ENCODE data around the gene CACYBP. TPM values are rescaled to one million over a fixed set of nuclear protein-coding genes. Genes with fewer than 3 reads are reported as not detected.
A peak's percentile ranks its signal among the peaks of the same experiment; 100 is the strongest.

CACYBP gene
- total and polyA plus RNA-seq, 2 of the 13 experiments (the other 11 are each of a cell fraction or from before 2014, with no cell fraction given): 18.4 to 183 TPM

DNA sequence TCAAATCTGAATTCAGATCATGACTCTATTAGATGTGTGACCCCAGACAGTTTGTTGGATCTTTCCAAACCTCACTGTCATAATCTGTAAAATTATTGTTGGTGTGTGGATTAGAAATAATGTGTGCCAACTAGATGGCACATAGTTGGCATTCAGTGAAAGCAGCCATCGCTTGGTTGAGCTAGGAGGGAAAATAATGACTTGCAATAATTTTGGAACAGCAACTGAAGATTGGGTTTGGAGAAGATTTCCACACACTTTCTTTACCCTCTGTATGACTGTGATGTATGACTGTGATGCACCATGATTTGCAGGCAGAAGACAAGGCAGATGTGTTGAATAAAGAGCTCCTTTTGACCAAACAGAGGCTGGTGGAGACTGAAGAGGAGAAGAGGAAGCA is 24.0 kb upstream of the CACYBP start:
- no peak for ATAC-seq
- in situ Hi-C loops (cut with HindIII; ENCODE audit: extremely low pct_ligation_motif_present, low pct_unique_long_range_greater_than_20kb) (loop anchor here (25.0 kb wide), 1 partner anchor 713 kb away; no protein-coding TSS in a partner anchor), intact Hi-C loops (cut with micrococcal nuclease; ENCODE audit: unreplicated experiment) (no loop called here)
- H3K9me3 ChIP-seq (ENCODE audit: low read length): no peaks in the 10 kb centered on the region
- no peaks in the 10 kb centered on the region for H4K20me1 ChIP-seq (ENCODE audit: insufficient read depth, low read length)
- CTCF ChIA-PET (ENCODE audit: low intra/inter-chr PET ratio, low total read pairs): no interaction called here
- H3K9ac ChIP-seq (ENCODE audit: insufficient read depth, low read depth, low read length): no peak overlapping the region
- no peak for DNase-seq (ENCODE audit: low spot score)
- no peaks in the 10 kb centered on the region for H3K79me2 ChIP-seq (ENCODE audit: insufficient read depth, low read length)
- no TSS peak for BruUV-seq (replicated peaks)
- WGBS (ENCODE audit: low lambda C conversion rate): 93% methylated on average over 1 of the region's 1 CpG
- no peaks in the 10 kb centered on the region for H3K4me1 ChIP-seq (ENCODE audit: insufficient read depth, low read length)
- FAIRE-seq: no peak
- H3K27ac ChIP-seq (ENCODE audit: extremely low read length, insufficient read depth, low read length): no peak overlapping the region
- H3K4me3 ChIP-seq (replicated peaks in 1 of 3; ENCODE audit: insufficient read depth in 1 of 3, low read depth in 2 of 3, low read length in 3 of 3): no peak overlapping the region
- TF ChIP-seq ARID2 (CRISPR knock-in tag; IDR thresholded peaks at IDR 0.05; ENCODE audit: borderline replicate concordance) (no peak), NFE2L2 (IDR thresholded peaks at IDR 0.05; ENCODE audit: low read length) (peak; percentile 61; the same call in 1 of the 2 replicates)
- no peak overlapping the region for H2AFZ ChIP-seq (ENCODE audit: low read length)
- no peaks in the 10 kb centered on the region for H3K36me3 ChIP-seq (replicated peaks in 1 of 2; ENCODE audit: control insufficient read depth in 1 of 2, insufficient read depth in 2 of 2, low read length in 2 of 2)
- H3K27me3 ChIP-seq (ENCODE audit: control insufficient read depth in 1 of 2, insufficient read depth in 2 of 2, low read length in 2 of 2): no peaks in the 10 kb centered on the region
- POLR2A ChIA-PET: no interaction called here
- H3K4me2 ChIP-seq (ENCODE audit: low read depth, low read length): no peak overlapping the region

DNA sequence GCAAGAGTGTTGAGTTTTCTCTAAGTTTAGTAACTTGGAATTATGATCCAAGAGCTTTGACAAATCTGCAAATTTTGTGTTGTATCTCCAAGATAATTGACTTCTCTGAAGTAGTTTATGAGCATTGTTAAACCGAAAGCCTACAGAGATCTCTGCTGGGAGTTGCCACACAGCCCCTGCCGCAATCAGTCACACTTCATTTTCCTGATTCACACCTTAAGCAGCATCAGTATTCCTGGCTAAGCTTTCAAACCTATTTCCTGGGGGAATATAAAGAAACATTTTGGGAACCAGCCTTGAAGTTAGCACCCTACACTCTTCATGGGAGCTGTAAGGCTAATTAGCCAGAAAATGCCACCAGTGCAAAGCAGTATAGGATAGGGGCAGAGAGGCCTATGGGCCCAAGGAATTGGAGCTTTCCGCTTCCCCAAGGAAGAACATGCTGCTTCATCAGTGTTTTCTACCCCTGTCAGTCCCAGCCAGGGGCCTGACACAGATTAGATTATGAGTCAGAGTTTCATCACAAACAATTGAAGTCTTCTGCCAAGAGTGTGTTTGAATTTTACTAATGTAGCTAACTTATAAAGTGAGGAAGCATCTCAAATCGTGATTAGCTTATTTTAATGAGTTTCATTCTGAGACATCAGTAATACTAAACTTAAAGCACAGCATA is 23.2 kb upstream of the CACYBP start:
- H2AFZ ChIP-seq (ENCODE audit: low read length): no peak overlapping the region
- H3K4me1 ChIP-seq (ENCODE audit: insufficient read depth, low read length): no peaks in the 10 kb centered on the region
- DNase-seq (ENCODE audit: low spot score) (no peak), FAIRE-seq (no peak), ATAC-seq (no peak)
- intact Hi-C loops (cut with micrococcal nuclease; ENCODE audit: unreplicated experiment) (no loop called here), in situ Hi-C loops (cut with HindIII; ENCODE audit: extremely low pct_ligation_motif_present, low pct_unique_long_range_greater_than_20kb) (loop anchor here (25.0 kb wide), 1 partner anchor 714 kb away; no protein-coding TSS in a partner anchor)
- 89% methylated on average over 4 of the region's 4 CpGs for WGBS (ENCODE audit: low lambda C conversion rate)
- H3K27me3 ChIP-seq (ENCODE audit: control insufficient read depth in 1 of 2, insufficient read depth in 2 of 2, low read length in 2 of 2): no peaks in the 10 kb centered on the region
- H4K20me1 ChIP-seq (ENCODE audit: insufficient read depth, low read length): no peaks in the 10 kb centered on the region
- H3K27ac ChIP-seq (ENCODE audit: extremely low read length, insufficient read depth, low read length): no peak overlapping the region
- CTCF ChIA-PET (ENCODE audit: low intra/inter-chr PET ratio, low total read pairs): no interaction called here
- H3K4me3 ChIP-seq (replicated peaks in 1 of 3; ENCODE audit: insufficient read depth in 1 of 3, low read depth in 2 of 3, low read length in 3 of 3): no peak overlapping the region
- H3K79me2 ChIP-seq (ENCODE audit: insufficient read depth, low read length): no peaks in the 10 kb centered on the region
- H3K36me3 ChIP-seq (replicated peaks in 1 of 2; ENCODE audit: control insufficient read depth in 1 of 2, insufficient read depth in 2 of 2, low read length in 2 of 2): no peaks in the 10 kb centered on the region
- BruUV-seq (replicated peaks): no TSS peak
- no peaks in the 10 kb centered on the region for H3K9me3 ChIP-seq (ENCODE audit: low read length)
- no peak overlapping the region for H3K9ac ChIP-seq (ENCODE audit: insufficient read depth, low read depth, low read length)
- POLR2A ChIA-PET: no interaction called here
- H3K4me2 ChIP-seq (ENCODE audit: low read depth, low read length): no peak overlapping the region
- TF ChIP-seq SMAD3 (CRISPR knock-in tag; IDR thresholded peaks at IDR 0.05) (no peak), ZNF652 (CRISPR knock-in tag; IDR thresholded peaks at IDR 0.05; ENCODE audit: borderline replicate concordance, low read depth) (no peak), GATA4 (IDR thresholded peaks at IDR 0.05; ENCODE audit: borderline replicate concordance, low read depth) (no peak), ZNF644 (CRISPR knock-in tag; IDR thresholded peaks at IDR 0.05; ENCODE audit: low read depth) (no peak), MTA3 (CRISPR knock-in tag; IDR thresholded peaks at IDR 0.05) (no peak), ZNF549 (CRISPR knock-in tag; IDR thresholded peaks at IDR 0.05) (no peak)
- TF ChIP-seq, protein P1, sequence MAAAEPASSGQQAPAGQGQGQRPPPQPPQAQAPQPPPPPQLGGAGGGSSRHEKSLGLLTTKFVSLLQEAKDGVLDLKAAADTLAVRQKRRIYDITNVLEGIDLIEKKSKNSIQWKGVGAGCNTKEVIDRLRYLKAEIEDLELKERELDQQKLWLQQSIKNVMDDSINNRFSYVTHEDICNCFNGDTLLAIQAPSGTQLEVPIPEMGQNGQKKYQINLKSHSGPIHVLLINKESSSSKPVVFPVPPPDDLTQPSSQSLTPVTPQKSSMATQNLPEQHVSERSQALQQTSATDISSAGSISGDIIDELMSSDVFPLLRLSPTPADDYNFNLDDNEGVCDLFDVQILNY (CRISPR knock-in tag; conservative IDR thresholded peaks at IDR 0.05): no peak
- TF ChIP-seq, protein P2, sequence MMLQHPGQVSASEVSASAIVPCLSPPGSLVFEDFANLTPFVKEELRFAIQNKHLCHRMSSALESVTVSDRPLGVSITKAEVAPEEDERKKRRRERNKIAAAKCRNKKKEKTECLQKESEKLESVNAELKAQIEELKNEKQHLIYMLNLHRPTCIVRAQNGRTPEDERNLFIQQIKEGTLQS (CRISPR knock-in tag; IDR thresholded peaks at IDR 0.05): no peak
- TF ChIP-seq, protein P3, sequence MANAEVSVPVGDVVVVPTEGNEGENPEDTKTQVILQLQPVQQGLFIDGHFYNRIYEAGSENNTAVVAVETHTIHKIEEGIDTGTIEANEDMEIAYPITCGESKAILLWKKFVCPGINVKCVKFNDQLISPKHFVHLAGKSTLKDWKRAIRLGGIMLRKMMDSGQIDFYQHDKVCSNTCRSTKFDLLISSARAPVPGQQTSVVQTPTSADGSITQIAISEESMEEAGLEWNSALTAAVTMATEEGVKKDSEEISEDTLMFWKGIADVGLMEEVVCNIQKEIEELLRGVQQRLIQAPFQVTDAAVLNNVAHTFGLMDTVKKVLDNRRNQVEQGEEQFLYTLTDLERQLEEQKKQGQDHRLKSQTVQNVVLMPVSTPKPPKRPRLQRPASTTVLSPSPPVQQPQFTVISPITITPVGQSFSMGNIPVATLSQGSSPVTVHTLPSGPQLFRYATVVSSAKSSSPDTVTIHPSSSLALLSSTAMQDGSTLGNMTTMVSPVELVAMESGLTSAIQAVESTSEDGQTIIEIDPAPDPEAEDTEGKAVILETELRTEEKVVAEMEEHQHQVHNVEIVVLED (CRISPR knock-in tag; IDR thresholded peaks at IDR 0.05; ENCODE audit: borderline replicate concordance): no peak
- TF ChIP-seq, protein P4, sequence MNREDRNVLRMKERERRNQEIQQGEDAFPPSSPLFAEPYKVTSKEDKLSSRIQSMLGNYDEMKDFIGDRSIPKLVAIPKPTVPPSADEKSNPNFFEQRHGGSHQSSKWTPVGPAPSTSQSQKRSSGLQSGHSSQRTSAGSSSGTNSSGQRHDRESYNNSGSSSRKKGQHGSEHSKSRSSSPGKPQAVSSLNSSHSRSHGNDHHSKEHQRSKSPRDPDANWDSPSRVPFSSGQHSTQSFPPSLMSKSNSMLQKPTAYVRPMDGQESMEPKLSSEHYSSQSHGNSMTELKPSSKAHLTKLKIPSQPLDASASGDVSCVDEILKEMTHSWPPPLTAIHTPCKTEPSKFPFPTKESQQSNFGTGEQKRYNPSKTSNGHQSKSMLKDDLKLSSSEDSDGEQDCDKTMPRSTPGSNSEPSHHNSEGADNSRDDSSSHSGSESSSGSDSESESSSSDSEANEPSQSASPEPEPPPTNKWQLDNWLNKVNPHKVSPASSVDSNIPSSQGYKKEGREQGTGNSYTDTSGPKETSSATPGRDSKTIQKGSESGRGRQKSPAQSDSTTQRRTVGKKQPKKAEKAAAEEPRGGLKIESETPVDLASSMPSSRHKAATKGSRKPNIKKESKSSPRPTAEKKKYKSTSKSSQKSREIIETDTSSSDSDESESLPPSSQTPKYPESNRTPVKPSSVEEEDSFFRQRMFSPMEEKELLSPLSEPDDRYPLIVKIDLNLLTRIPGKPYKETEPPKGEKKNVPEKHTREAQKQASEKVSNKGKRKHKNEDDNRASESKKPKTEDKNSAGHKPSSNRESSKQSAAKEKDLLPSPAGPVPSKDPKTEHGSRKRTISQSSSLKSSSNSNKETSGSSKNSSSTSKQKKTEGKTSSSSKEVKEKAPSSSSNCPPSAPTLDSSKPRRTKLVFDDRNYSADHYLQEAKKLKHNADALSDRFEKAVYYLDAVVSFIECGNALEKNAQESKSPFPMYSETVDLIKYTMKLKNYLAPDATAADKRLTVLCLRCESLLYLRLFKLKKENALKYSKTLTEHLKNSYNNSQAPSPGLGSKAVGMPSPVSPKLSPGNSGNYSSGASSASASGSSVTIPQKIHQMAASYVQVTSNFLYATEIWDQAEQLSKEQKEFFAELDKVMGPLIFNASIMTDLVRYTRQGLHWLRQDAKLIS (CRISPR knock-in tag; IDR thresholded peaks at IDR 0.05): no peak

Measured in HepG2 (cell line).